Inflammatory macrophage treated with lipopolysaccharide for 4 hours (primary cell): ENCODE data around the gene JAK1.

Experiments used
- DNase-seq: peaks from one replicate; pipeline ENCODE4 v3.0.0-alpha.2; 2020

The JAK1 gene

GRCh38 chr1:64886877-64887276, 79.5 kb downstream of the JAK1 start:
- no peak for DNase-seq

DNA sequence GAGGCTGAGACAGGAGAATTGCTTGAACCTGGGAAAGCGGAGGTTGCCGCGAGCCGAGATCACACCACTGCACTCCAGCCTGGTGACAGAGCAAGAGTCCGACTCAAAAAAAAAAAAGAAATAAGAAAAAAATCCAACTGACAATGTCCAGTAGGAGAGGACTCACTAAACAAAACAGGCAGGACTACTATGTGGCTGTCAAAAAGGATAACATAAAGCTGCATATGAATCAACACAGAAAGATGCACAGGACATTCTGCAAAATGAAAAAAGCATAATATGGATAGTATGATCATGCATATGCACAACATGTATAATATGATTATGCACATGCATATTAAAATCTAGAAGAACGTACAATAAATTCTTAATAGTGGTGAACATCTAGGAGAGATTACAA, 80.7 kb downstream of the JAK1 start:
- DNase-seq: no peak

GRCh38 chr1:64884261-64885040, 81.9 kb downstream of the JAK1 start:
- no peak for DNase-seq

DNA sequence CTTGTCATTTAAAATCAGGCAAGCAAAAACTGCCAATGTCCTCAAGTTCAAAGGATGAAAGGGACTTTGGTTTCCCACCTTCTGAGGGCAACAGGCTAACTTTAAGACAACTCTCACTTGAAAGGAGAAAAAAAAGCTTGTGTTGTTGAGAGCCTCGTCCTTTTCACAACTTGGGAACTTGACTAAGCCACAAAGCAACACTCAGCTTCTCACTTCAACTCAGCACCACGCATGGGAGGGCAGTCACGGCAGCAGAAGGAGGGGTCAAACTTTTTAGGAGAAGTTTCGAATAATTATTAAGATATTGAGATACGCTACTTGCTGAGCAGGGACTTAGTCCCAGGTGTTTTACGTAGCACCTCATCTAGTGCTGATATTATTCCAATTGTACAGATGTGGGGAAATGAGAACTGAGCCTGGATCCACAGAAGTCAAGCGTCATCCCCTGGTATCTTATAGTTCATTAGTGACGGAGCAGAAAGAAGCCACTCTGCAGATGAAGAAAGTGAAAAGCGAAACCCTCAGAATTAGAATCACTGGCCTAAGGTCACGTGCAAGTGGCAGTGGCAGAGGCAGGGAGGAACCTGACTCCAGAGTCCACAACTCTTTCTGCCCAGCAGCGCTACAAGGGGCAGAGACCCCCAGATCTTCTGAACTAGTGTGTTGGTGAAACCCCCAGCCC, 83.6 kb downstream of the JAK1 start:
- DNase-seq: no peak

GRCh38 chr1:64881281-64881680, 85.1 kb downstream of the JAK1 start:
- no peak for DNase-seq

DNA sequence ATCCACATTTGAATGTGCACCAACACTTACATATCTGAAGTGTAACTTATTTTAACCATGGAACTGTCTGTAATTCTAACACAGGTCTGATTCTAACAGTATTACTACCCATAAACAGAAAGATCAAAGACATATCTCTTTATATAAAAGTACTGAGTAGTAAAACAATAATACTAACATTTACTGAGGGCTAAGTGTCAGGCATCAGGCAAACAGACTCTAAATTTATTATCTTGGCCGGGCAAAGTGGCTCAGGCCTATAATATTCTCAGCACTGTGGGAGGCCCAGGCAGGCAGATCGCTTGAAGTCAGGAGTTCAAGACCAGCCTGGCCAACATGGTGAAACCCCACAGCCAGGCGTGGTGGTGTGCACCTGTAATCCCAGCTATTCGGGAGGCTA, 85.9 kb downstream of the JAK1 start:
- no peak for DNase-seq

DNA sequence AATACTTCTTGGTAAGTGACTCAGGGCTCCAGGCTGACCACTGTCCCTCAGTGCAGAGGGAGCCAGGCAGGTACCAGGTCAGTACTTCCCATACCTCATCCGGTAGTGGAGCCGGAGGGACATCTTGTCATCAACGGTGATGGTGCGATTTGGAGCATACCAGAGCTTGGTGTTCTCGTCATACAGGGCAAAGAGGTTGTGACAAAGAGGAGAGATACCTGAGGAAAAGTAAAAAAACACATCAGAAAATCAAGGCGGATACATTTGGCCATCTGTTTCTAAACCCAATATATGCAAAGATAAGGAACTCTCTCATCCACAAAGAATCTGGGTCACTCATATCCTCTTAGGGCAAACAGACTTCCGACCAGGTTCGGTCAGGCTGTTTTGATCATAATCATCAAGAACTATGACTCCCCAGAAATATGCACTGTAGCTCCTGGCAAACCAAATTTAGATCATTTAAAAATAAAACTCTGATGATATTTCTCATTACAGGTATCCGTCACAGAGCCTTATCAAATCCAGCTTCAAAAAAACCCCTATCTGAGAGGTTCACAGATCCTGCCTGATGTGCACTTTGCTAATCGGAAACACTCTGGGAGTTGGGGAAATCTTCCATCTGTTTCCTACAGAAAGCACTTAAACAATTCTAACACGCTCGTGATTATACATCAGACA, 87.3 kb downstream of the JAK1 start:
- no peak for DNase-seq

DNA sequence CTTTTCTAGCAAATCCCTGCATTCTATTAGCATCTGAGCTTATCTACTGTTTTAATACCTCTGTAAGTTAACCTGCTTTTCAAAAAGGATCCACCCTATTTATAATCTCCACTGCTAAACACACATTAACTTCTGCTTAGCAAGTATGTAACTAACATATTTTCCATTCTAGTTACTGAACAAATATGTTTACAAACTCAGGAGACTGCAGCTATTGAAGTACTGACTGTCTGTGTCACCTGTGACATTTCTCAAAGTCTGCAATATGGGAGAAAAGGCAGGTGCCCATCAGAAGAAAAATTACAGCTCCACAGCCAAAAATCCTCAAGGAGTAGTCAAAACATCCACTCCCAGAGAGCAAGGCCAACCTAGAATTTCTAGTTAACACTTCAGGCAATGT, 88.3 kb downstream of the JAK1 start:
- DNase-seq: no peak

- DNase-seq: no peak
Measured at GRCh38 chr1:64877598-64877997, 88.8 kb downstream of the JAK1 start.

DNA sequence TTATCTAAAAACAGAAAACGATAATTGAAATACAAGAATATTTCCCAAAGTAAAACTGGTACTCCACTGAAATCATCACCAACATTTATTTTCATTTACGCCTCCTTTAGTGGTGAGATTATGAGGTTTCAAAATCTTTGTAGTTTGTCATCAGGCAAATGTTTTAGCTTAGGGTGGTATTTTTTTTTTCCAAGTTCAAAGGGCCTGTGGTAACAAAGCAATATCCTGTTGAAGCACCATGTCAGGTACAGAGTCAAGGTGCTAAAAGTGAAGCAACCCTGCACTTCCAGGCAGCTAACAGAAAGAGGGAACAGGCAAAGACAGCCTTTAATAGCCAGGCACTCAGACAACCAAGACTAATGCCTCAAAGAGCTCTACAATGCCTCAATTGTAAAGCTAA, 89.2 kb downstream of the JAK1 start:
- no peak for DNase-seq

GRCh38 chr1:64875606-64876005, 90.7 kb downstream of the JAK1 start:
- no peak for DNase-seq

- no peak for DNase-seq
Measured at GRCh38 chr1:64875101-64875500, 91.2 kb downstream of the JAK1 start.

DNA sequence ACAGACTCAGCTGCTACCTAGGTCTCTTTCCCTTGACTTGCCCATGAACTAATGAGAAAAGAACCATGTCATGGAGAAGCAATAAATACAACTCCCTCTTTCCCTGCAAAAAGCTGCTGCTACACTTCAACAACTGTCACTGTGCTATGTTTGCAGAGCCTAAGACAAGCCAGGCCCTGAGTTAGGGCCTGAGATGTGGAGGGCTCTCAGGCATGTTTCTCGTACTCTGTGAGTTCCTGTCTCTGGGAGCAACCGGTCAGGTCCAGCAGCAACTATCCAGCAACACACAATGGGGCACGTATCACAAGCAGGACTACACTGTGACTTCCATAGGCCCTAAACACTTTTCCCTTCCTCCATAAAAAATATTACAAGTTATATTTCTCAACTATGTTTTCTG, 91.7 kb downstream of the JAK1 start:
- no peak for DNase-seq

DNA sequence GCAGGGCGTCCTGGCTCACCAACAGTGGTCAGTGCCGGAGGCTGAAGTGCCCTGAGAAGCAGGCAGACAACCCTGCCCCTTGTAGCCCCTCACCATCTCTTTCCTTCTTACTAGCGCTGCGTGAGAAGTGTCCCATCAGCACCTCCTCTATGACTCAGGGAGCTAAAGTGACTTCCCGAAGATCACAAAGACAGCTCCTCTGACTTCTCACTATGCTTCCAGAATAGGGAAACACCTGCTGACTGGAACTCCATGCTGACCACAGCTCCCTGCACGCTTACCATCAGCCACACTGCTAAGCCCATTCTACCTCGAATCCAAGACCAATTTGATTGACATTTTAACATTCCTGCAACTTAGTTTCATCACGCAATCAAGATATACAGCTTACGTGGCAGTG, 92.8 kb downstream of the JAK1 start:
- no peak for DNase-seq

GRCh38 chr1:64872067-64872466, 94.3 kb downstream of the JAK1 start:
- no peak for DNase-seq

GRCh38 chr1:64871256-64871655, 95.1 kb downstream of the JAK1 start:
- DNase-seq: no peak

- no peak for DNase-seq
Measured at GRCh38 chr1:64867266-64867665, 99.1 kb downstream of the JAK1 start.

DNA sequence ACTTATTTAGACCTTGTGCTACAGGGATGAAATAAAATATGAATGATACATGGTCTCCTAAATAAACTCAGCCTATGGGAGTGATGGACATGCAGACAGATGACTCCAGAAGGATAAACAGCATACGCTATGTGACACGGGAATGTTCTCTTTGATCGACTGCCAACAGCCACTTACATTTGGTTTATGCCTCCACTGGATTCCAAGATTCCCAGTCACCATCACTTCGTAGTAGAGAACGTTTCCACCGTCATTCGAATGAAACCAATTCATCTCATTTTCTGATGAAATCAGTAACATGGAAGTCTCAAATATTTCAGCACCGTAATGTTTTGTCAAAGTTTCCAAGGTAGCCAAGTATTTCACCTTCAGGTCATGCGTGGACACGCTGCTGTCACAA, 99.7 kb downstream of the JAK1 start:
- no peak for DNase-seq

DNA sequence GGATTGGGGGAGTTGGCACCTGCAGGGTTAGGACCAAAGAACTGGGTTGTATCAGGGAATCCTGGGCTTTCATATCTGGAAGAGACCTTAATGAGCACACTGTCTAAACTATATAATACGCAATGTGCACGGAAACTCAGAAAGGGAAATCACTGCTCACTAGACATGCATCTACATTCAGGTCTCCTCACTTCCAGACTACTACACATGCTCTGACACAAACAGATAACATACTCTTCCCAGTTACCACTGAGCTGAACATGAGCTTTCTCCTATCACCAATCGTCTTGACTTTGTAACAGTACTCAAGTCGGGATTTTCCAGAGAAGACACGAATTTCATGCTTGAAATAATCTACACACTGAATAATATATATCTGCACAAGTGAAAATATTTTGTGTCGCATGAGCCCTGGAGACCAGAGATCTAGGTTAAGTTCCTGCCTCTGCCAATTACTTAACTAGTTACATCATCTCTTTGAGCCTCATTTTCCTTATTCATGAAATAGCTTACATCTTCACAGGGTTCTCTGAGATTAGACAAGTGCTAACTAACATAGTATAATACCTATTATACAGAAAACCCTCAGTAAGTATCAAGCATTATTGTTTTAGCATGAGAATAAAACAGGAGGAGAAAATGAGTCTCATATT, 101.1 kb downstream of the JAK1 start:
- DNase-seq: peak; percentile 38

- peak; percentile 97 for DNase-seq
Measured at GRCh38 chr1:64864018-64864940, 102.1 kb downstream of the JAK1 start.

- DNase-seq: peak; percentile 7
Measured at GRCh38 chr1:64861611-64862010, 104.7 kb downstream of the JAK1 start.

DNA sequence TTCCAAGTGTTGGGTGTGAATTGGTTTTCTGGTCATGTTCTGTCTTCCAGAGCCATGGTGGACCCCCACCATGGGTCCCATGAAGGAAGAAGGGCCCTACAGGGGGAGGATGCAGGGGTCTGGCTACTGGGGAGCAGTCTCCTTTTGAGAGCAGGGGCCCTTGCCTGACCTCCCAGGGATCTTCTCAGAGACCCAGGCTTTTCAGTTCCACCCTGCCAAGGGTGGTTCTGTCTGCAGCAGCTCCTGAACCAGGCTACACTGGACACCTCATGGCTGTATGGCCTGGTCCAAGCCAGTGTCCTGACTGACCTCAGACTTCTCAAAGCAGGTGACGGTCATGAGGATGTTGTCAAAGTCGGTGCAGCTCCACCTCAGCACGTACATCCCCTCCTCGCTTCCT, 109.0 kb downstream of the JAK1 start:
- DNase-seq: no peak
